K562 treated with DMSO at 1 percent for 48 hours (cell line): ENCODE results near the gene BHLHE23. TPM values are rescaled to one million over a fixed set of nuclear protein-coding genes. Genes with fewer than 3 reads are reported as not detected.

ENCODE experiments used
- total RNA-seq: library from RNA; unstranded; fragments of 300-600 nt; gene quantifications from 2 replicates; pipeline ENCODE4 v1.2.3, GENCODE V29; 2022; ENCODE audit warnings: low replicate concordance; ENCODE audit errors: extremely low read depth

BHLHE23 gene
- total RNA-seq = not detected in 2 replicates

DNA sequence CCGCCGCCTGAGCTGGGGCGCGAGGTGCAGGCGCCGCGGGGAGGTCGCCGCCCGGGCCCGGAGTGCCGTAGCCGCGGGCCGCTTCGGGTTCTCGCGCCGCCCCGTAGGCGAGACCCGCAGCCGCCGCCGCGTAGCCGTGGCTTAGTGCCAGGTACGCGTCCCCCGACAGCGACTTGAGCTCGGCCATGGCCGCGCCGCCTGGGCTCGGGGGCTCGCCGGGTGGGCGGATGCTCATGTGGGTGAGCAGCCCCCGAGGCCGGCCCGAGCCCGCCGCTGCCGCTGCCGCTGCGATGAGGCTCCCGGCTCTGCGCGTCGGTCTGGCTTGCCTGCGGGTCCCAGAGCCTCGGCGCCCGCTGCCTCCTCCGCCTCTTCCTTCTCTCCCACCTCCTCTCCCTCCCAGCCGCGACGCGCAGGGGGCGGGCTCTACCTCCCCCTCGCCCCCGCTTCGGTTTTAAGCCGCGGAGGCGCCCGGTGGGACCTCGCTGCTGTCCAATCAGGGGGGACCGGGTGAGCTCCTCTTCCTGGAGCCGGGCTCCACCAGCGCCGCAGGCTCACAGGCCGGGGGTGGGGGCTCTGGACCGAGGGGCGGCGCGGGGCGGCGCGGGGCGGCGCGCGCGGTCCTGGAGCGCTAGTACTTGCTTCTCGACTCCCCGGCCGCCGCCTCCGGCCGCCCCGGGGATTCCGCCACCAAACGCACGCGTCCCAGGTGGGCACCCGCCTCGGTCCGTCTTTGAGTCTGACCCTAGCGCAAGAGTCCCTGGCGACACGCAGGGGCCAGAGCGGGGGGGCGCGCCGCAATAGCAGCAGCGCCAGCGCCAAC lies at the start of gene BHLHE23:
Gene BHLHE23 (minus strand): TSS at position 425 of the 820 bp plus-strand sequence. CDS start 190 bp downstream, at position 235.

Other genes starting within 250 kb of the BHLHE23 start
- not detected in 2 replicates for gene MRGBP, start 210.5 kb downstream of the BHLHE23 start, total RNA-seq
- not detected in 2 replicates for gene OGFR, start 202.1 kb downstream of the BHLHE23 start, total RNA-seq
- not detected in 2 replicates for gene COL9A3, start 189.9 kb downstream of the BHLHE23 start, total RNA-seq
- gene TCFL5, start 145.1 kb downstream of the BHLHE23 start, total RNA-seq = not detected in 2 replicates
- gene DIDO1, start 80.5 kb downstream of the BHLHE23 start, total RNA-seq = not detected in 2 replicates
- gene GID8, start 68.8 kb downstream of the BHLHE23 start, total RNA-seq = not detected in 2 replicates
- gene SLC17A9, start 54.3 kb downstream of the BHLHE23 start, total RNA-seq = not detected in 2 replicates
- not detected in 2 replicates for gene YTHDF1, start 209.2 kb upstream of the BHLHE23 start, total RNA-seq
- not detected in 2 replicates for gene BIRC7, start 228.9 kb upstream of the BHLHE23 start, total RNA-seq
- not detected in 2 replicates for gene NKAIN4, start 247.5 kb upstream of the BHLHE23 start, total RNA-seq